Heart left ventricle (tissue), 13 donors: ENCODE measurements around the gene DNAJC7.

ENCODE experiments used
- POLR2A ChIP-seq, 2 donors: fragments of 450-650 bp; IDR thresholded peaks; one replicate each; pipeline ENCODE4 v1.6.1; 2017; ENCODE audit warnings: antibody characterized with exemption in 2 of 2, mild to moderate bottlenecking in 2 of 2, moderate library complexity in 2 of 2
- TF ChIP-seq, protein P1 (sequence below), 12 donors: fragments of 200-600 bp; sonication (generic) in 4 of 12; IDR thresholded peaks; one replicate each; pipeline versions ENCODE4 v1.5.0 to v1.8.0; 2018 to 2022; ENCODE audit warnings: antibody characterized with exemption in 12 of 12, mild to moderate bottlenecking in 5 of 12
- donor health status: ischemic (EF 13 %, LVEDD 7.1; RV severe dilation, severe dysfunction).
- donor health status: DM: no; HTN: yes; CAD: no.
- donor health status: DM: no; HTN: no; CAD: no.
- donor health status: ischemic (EF 25% LVEDD 6.9; RV normal size, moderate dysfunction).
- donor health status: ischemic (EF 25% LVEDD 5.7; RV mildly dilated, moderate dysfunction).
- donor health status: ischemic (EF 35%, LVEDD 5.7; RV mildly dilated, moderate dysfunction).
- donor health status: nonischemic (EF 11% LVEDD 7.7; RV severe dilation, severe dysfunction).
- donor health status: DM: yes; HTN: yes; CAD: no.
- donor health status: PGD.
- donor health status: ischemic (EF 29% LVEDD 5.4; RV normal size, mild dysfunction).
- donor health status: nonischemic (EF 23%, LVEDD 6.1; RV moderate dilation, normal function).

DNA sequence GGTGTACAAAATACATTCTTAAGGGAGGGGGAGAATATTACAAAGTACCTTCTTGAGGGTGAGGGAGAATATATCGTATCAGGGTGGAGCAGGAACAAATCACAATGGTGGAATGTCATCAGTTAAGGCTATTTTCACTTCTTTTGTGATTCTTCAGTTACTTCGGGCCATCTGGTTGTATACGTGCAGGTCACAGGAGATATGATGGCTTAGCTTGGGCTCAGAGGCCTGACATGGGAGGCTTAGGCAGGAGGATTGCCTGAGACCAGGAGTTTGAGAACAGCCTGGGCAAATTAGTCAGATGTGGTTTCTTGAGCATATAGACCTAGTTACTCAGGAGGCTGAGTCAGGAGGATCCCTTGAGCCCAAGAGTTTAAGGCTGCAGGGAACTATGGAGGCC lies 73.7 kb downstream of the DNAJC7 start:
- TF ChIP-seq, protein P1, sequence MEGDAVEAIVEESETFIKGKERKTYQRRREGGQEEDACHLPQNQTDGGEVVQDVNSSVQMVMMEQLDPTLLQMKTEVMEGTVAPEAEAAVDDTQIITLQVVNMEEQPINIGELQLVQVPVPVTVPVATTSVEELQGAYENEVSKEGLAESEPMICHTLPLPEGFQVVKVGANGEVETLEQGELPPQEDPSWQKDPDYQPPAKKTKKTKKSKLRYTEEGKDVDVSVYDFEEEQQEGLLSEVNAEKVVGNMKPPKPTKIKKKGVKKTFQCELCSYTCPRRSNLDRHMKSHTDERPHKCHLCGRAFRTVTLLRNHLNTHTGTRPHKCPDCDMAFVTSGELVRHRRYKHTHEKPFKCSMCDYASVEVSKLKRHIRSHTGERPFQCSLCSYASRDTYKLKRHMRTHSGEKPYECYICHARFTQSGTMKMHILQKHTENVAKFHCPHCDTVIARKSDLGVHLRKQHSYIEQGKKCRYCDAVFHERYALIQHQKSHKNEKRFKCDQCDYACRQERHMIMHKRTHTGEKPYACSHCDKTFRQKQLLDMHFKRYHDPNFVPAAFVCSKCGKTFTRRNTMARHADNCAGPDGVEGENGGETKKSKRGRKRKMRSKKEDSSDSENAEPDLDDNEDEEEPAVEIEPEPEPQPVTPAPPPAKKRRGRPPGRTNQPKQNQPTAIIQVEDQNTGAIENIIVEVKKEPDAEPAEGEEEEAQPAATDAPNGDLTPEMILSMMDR (IDR thresholded peaks at IDR 0.05): no peak
- no peak for TF ChIP-seq POLR2A (IDR thresholded peaks at IDR 0.05)
